ENCODE results near the gene NOXO1.
A peak's percentile ranks its signal among the peaks of the same experiment; 100 is the strongest.

NOXO1 gene

GRCh38 chr16:2008009-2008526, 26.8 kb upstream of the NOXO1 start:
- ATAC-seq (replicated peaks; ENCODE audit: extremely low read depth, poor library complexity, severe bottlenecking): no peak
- Mint-ChIP-seq H3K36me3 (ENCODE audit: insufficient read depth) (peaks cover 8% of the 10 kb centered on the region), H3K27me3 (no peaks in the 10 kb centered on the region)

GRCh38 chr16:2007081-2007836, 26.0 kb upstream of the NOXO1 start:
- H3K27ac Mint-ChIP-seq (ENCODE audit: low read depth): peak overlapping the region; percentile 81
- H3K27me3 Mint-ChIP-seq: no peaks in the 10 kb centered on the region
- ATAC-seq (replicated peaks; ENCODE audit: extremely low read depth, poor library complexity, severe bottlenecking): no peak
- peaks cover 48% of the 10 kb centered on the region for H3K4me1 Mint-ChIP-seq
- H3K36me3 Mint-ChIP-seq (ENCODE audit: insufficient read depth): peaks cover 10% of the 10 kb centered on the region
- no peak for DNase-seq (ENCODE audit: low spot score in 2 of 2)
- peak overlapping the region; percentile 83 for H3K4me3 Mint-ChIP-seq
- no peaks in the 10 kb centered on the region for H3K9me3 Mint-ChIP-seq

More at GRCh38 chr16:2008009-2008526, 26.8 kb upstream of the NOXO1 start:
- H3K27ac Mint-ChIP-seq (ENCODE audit: low read depth): peak overlapping the region; percentile 81
- H3K4me1 Mint-ChIP-seq: peaks cover 48% of the 10 kb centered on the region
- H3K9me3 Mint-ChIP-seq: no peaks in the 10 kb centered on the region
- DNase-seq (ENCODE audit: low spot score in 2 of 2): no peak
- H3K4me3 Mint-ChIP-seq: peak overlapping the region; percentile 83

GRCh38 chr16:2006317-2006716, 25.0 kb upstream of the NOXO1 start:
- Mint-ChIP-seq H3K4me3 (peak overlapping the region; percentile 83), H3K27ac (ENCODE audit: low read depth) (peak overlapping the region; percentile 58), H3K36me3 (ENCODE audit: insufficient read depth) (peaks cover 14% of the 10 kb centered on the region), H3K4me1 (peaks cover 48% of the 10 kb centered on the region), H3K9me3 (no peaks in the 10 kb centered on the region), H3K27me3 (no peaks in the 10 kb centered on the region)
- ATAC-seq (replicated peaks; ENCODE audit: extremely low read depth, poor library complexity, severe bottlenecking): no peak
- no peak for DNase-seq (ENCODE audit: low spot score in 2 of 2)

GRCh38 chr16:2005646-2006045, 24.4 kb upstream of the NOXO1 start:
- peaks cover 48% of the 10 kb centered on the region for H3K4me1 Mint-ChIP-seq
- peak overlapping the region; percentile 4 for H3K4me3 Mint-ChIP-seq
- H3K27ac Mint-ChIP-seq (ENCODE audit: low read depth): peak overlapping the region; percentile 58

GRCh38 chr16:2004795-2005517, 23.7 kb upstream of the NOXO1 start:
- no peak overlapping the region for H3K27ac Mint-ChIP-seq (ENCODE audit: low read depth)
- H3K27me3 Mint-ChIP-seq: no peaks in the 10 kb centered on the region
- no peak for DNase-seq (ENCODE audit: low spot score in 2 of 2)
- no peak for ATAC-seq (replicated peaks; ENCODE audit: extremely low read depth, poor library complexity, severe bottlenecking)
- no peaks in the 10 kb centered on the region for H3K9me3 Mint-ChIP-seq
- peaks cover 16% of the 10 kb centered on the region for H3K36me3 Mint-ChIP-seq (ENCODE audit: insufficient read depth)
- H3K4me3 Mint-ChIP-seq: peak overlapping the region; percentile 23
- H3K4me1 Mint-ChIP-seq: peaks cover 43% of the 10 kb centered on the region

More at GRCh38 chr16:2005646-2006045, 24.4 kb upstream of the NOXO1 start:
- Mint-ChIP-seq H3K27me3 (no peaks in the 10 kb centered on the region), H3K36me3 (ENCODE audit: insufficient read depth) (peaks cover 18% of the 10 kb centered on the region), H3K9me3 (no peaks in the 10 kb centered on the region)
- DNase-seq (ENCODE audit: low spot score in 2 of 2): no peak
- no peak for ATAC-seq (replicated peaks; ENCODE audit: extremely low read depth, poor library complexity, severe bottlenecking)

GRCh38 chr16:2003827-2004641, 22.8 kb upstream of the NOXO1 start:
- DNase-seq (ENCODE audit: low spot score in 2 of 2) (peak; percentile 73 to 77), ATAC-seq (replicated peaks; ENCODE audit: extremely low read depth, poor library complexity, severe bottlenecking) (peak; percentile 75)
- H3K4me3 Mint-ChIP-seq: no peak overlapping the region
- H3K36me3 Mint-ChIP-seq (ENCODE audit: insufficient read depth): peaks cover 18% of the 10 kb centered on the region
- no peaks in the 10 kb centered on the region for H3K9me3 Mint-ChIP-seq
- H3K4me1 Mint-ChIP-seq: peaks cover 42% of the 10 kb centered on the region
- H3K27me3 Mint-ChIP-seq: no peaks in the 10 kb centered on the region
- no peak overlapping the region for H3K27ac Mint-ChIP-seq (ENCODE audit: low read depth)

GRCh38 chr16:2003231-2003826, 22.1 kb upstream of the NOXO1 start:
- no peak for DNase-seq (ENCODE audit: low spot score in 2 of 2)
- Mint-ChIP-seq H3K36me3 (ENCODE audit: insufficient read depth) (peaks cover 17% of the 10 kb centered on the region), H3K27ac (ENCODE audit: low read depth) (no peak overlapping the region), H3K4me1 (peaks cover 36% of the 10 kb centered on the region), H3K4me3 (no peak overlapping the region), H3K27me3 (no peaks in the 10 kb centered on the region), H3K9me3 (no peaks in the 10 kb centered on the region)
- no peak for ATAC-seq (replicated peaks; ENCODE audit: extremely low read depth, poor library complexity, severe bottlenecking)

- no peak for DNase-seq (ENCODE audit: low spot score in 2 of 2)
- Mint-ChIP-seq H3K9me3 (no peaks in the 10 kb centered on the region), H3K27ac (ENCODE audit: low read depth) (no peak overlapping the region), H3K4me3 (no peak overlapping the region), H3K4me1 (peaks cover 29% of the 10 kb centered on the region), H3K36me3 (ENCODE audit: insufficient read depth) (peaks cover 16% of the 10 kb centered on the region), H3K27me3 (no peaks in the 10 kb centered on the region)
- no peak for ATAC-seq (replicated peaks; ENCODE audit: extremely low read depth, poor library complexity, severe bottlenecking)
Measured at GRCh38 chr16:2002406-2003230, 21.3 kb upstream of the NOXO1 start.

GRCh38 chr16:2001456-2002355, 20.4 kb upstream of the NOXO1 start:
- peaks cover 16% of the 10 kb centered on the region for H3K36me3 Mint-ChIP-seq (ENCODE audit: insufficient read depth)
- H3K9me3 Mint-ChIP-seq: no peaks in the 10 kb centered on the region
- no peak for ATAC-seq (replicated peaks; ENCODE audit: extremely low read depth, poor library complexity, severe bottlenecking)
- peaks cover 19% of the 10 kb centered on the region for H3K4me1 Mint-ChIP-seq
- H3K4me3 Mint-ChIP-seq: no peak overlapping the region
- no peaks in the 10 kb centered on the region for H3K27me3 Mint-ChIP-seq
- no peak overlapping the region for H3K27ac Mint-ChIP-seq (ENCODE audit: low read depth)
- no peak for DNase-seq (ENCODE audit: low spot score in 2 of 2)

- H3K36me3 Mint-ChIP-seq (ENCODE audit: insufficient read depth): peaks cover 16% of the 10 kb centered on the region
- peaks cover 13% of the 10 kb centered on the region for H3K4me1 Mint-ChIP-seq
- H3K4me3 Mint-ChIP-seq: no peak overlapping the region
- ATAC-seq (replicated peaks; ENCODE audit: extremely low read depth, poor library complexity, severe bottlenecking) (no peak), DNase-seq (ENCODE audit: low spot score in 2 of 2) (no peak)
- H3K9me3 Mint-ChIP-seq: no peaks in the 10 kb centered on the region
- H3K27me3 Mint-ChIP-seq: no peaks in the 10 kb centered on the region
- no peak overlapping the region for H3K27ac Mint-ChIP-seq (ENCODE audit: low read depth)
Measured at GRCh38 chr16:2001035-2001434, 19.8 kb upstream of the NOXO1 start.
